Measurements from ENCODE around the gene BCAR1.

BCAR1 gene

DNA sequence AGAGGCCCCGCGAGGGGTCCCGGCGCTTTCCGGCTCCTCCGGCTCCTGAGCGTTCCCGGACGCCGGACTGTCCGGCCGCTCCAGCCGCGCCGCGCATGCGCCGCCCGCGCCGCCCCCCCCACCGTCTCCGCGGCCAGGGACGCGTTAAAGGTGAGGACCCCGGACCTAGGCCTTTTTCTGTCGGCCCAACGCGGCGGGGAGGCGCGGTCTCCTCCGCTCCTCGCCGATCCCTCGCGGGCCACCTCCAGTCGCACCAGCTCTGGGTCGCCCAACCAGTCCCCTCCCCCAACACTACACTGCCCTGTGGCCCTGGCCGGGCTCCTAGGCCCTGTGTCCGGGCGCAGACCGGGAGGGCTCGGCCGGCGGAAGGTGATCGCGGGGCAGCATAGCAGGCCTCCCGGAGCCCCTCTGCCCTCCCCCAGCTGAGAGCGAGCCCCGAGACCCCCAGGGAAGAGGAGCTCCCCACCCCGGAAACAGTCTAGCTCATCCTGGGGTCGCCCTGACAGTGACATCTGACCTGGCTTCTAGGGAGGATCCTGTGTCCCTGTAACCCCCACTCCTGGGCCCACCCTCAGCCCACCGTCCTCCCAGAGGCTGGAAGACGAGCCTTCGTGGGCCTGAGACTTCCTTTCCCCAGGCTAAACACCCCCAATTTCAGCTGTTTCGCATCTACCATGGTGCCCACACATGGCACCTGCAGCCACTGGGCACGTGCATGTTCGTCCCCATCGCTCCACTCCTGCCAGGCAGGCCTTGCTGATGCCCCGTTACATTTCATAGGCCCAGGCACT, 14.7 kb upstream of the BCAR1 start:
- TF ChIP-seq, protein P1, sequence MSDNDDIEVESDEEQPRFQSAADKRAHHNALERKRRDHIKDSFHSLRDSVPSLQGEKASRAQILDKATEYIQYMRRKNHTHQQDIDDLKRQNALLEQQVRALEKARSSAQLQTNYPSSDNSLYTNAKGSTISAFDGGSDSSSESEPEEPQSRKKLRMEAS (IDR thresholded peaks at IDR 0.05; ENCODE audit: low read depth, low read length), result no peak
- TF ChIP-seq MYC (IDR thresholded peaks at IDR 0.05; ENCODE audit: low read depth, low read length) (no peak), POLR2A (IDR thresholded peaks at IDR 0.05; ENCODE audit: extremely low read depth, insufficient read length) (no peak)
- TF ChIP-seq, protein P2, sequence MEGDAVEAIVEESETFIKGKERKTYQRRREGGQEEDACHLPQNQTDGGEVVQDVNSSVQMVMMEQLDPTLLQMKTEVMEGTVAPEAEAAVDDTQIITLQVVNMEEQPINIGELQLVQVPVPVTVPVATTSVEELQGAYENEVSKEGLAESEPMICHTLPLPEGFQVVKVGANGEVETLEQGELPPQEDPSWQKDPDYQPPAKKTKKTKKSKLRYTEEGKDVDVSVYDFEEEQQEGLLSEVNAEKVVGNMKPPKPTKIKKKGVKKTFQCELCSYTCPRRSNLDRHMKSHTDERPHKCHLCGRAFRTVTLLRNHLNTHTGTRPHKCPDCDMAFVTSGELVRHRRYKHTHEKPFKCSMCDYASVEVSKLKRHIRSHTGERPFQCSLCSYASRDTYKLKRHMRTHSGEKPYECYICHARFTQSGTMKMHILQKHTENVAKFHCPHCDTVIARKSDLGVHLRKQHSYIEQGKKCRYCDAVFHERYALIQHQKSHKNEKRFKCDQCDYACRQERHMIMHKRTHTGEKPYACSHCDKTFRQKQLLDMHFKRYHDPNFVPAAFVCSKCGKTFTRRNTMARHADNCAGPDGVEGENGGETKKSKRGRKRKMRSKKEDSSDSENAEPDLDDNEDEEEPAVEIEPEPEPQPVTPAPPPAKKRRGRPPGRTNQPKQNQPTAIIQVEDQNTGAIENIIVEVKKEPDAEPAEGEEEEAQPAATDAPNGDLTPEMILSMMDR (IDR thresholded peaks at IDR 0.05; ENCODE audit: low read depth, low read length), result no peak
- H3K4me3 ChIP-seq (ENCODE audit: low read depth, low read length), result no peak overlapping the region
- no peak for DNase-seq (ENCODE audit: low read depth)

DNA sequence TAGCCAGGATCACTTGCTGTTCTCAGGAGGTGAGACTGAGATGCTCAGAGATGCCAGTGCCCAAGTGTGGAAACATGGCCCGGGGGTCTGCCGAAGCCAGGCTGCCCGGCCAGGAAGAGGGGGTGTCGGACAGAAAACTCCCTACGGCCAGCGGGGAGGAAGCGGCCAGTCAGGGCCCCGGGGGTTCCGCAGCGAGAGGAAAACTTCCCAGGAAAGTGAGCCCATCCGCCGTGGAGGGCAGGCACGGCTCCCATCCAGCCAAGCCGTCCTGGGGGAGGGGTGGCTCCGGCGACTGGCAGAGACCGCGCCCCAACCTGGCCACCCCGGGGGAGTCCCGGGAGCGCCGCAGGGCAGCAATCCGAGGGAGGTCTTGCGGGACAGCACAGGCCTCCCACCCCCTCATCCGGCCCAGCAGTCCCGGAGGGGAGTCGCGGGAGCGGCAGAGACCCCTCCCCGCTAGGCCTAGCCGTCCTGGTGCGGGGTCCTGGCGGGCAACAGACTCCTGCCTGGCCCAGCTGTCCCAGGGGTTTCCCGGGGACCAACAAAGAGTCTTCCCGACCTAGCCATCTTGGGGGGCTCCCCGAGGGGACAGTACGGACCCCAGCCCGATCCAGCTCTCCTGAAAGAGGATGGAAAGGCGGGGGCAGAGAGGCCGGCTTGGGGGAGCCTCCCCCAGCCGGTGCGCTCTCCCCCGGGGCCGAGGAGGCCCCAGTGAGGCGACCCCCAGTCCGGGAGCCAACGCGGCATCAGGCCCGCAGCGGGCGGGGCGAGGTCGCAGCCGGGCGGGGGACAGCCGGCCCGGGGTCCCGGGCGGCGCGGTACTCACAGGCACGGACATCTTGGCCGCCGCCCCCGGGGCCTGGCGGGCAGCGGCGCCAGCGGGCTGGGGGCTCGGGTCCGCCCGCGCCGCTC, 13.8 kb upstream of the BCAR1 start:
- TF ChIP-seq, protein P1 (IDR thresholded peaks at IDR 0.05; ENCODE audit: low read depth, low read length), result no peak
- no peak for TF ChIP-seq POLR2A (IDR thresholded peaks at IDR 0.05; ENCODE audit: extremely low read depth, insufficient read length)
- TF ChIP-seq, protein P2 (IDR thresholded peaks at IDR 0.05; ENCODE audit: low read depth, low read length), result no peak
- no peak for TF ChIP-seq MYC (IDR thresholded peaks at IDR 0.05; ENCODE audit: low read depth, low read length)
- H3K4me3 ChIP-seq (ENCODE audit: low read depth, low read length), result no peak overlapping the region
- no peak for DNase-seq (ENCODE audit: low read depth)

DNA sequence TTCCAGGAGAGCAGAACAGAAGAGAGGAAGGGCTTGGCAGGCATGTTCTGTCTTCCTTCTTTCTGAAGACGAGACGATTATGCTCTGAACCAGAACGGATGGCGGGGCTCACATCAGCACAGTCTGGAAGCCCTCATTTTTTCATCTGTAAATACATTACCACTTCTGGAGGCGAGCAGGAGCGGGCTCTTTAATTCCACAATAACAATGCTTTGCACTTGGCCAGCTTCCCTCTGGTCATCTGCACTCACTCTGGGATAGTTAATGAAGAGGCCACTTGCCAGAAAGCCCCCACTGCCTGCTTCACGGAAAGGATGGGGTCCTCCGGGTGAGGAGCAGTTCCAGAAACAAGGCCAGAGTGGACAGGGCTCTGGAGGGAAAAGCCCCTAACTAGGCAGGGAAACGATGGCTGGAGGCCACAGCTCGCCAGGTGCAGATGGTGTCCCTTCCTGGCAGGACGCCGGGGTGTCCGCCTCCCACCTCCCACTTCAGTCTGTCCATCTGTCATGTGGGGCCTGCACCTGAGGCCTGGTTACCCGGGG, 13.1 kb upstream of the BCAR1 start:
- TF ChIP-seq, protein P1 (IDR thresholded peaks at IDR 0.05; ENCODE audit: low read depth, low read length), result no peak
- TF ChIP-seq, protein P2 (IDR thresholded peaks at IDR 0.05; ENCODE audit: low read depth, low read length), result no peak
- no peak for TF ChIP-seq POLR2A (IDR thresholded peaks at IDR 0.05; ENCODE audit: extremely low read depth, insufficient read length)
- DNase-seq (ENCODE audit: low read depth), result no peak
- no peak overlapping the region for H3K4me3 ChIP-seq (ENCODE audit: low read depth, low read length)

DNA sequence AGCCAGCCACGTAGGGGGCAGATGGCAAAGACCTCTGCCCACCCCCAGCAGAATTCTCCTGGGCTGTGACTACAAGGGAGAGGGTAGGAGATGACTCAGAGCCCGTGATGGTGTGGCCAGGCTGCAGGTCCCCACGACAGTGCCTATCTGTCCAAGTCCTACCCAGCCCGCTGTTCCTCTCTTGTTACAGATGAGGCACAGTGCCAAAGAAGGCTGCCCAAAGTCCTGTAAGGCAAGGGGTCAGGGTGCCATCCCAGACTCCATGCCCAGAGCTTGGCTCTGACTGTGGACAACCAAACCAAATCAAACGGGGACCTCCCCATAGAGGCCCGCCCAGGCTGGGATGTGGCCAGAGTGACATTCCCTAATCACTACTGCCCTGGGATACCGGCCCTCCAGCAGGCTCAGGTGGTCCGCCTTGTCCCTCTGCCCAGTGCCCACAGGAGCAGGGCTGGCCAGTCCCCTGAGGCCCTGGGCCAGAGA, 12.6 kb upstream of the BCAR1 start:
- H3K4me3 ChIP-seq (ENCODE audit: low read depth, low read length), result no peak overlapping the region
- TF ChIP-seq POLR2A (IDR thresholded peaks at IDR 0.05; ENCODE audit: extremely low read depth, insufficient read length) (no peak), MYC (IDR thresholded peaks at IDR 0.05; ENCODE audit: low read depth, low read length) (no peak)
- TF ChIP-seq, protein P1 (IDR thresholded peaks at IDR 0.05; ENCODE audit: low read depth, low read length), result no peak
- TF ChIP-seq, protein P2 (IDR thresholded peaks at IDR 0.05; ENCODE audit: low read depth, low read length), result no peak
- DNase-seq (ENCODE audit: low read depth), result peak; percentile 31

DNA sequence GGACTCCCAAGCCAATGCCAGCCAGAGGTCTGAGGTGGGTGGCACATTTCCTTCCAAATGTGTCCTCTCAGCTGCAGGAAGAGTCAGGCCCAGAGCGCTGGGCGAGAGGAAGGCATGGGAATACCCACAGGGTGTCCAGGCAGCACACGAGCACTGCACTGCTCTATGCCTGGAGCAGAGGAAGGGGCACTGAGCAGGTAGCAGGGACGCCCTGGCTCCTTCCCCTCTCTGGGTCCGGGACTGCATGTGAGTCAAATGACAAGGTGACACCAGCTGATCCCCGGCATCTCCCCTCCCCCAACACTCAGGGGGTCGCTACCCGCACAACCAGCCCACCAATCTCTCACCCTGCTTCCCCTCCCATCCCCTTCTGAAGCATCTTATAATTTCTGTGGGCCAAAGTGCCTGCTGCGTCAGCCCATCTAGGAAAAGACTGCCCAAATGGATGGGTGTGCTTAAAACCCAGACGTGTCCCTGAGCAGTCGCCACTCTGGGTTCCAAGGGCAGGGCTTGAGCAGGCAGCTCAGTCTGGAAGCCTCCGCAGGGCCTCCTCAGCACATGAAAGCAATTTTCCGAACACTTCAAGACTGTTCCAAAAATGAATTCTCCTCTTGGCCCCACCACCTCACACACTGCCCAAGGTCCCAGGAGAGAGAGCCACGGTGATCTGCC, 12.0 kb upstream of the BCAR1 start:
- DNase-seq (ENCODE audit: low read depth), result no peak
- TF ChIP-seq, protein P2 (IDR thresholded peaks at IDR 0.05; ENCODE audit: low read depth, low read length), result no peak
- TF ChIP-seq POLR2A (IDR thresholded peaks at IDR 0.05; ENCODE audit: extremely low read depth, insufficient read length) (no peak), MYC (IDR thresholded peaks at IDR 0.05; ENCODE audit: low read depth, low read length) (no peak)
- TF ChIP-seq, protein P1 (IDR thresholded peaks at IDR 0.05; ENCODE audit: low read depth, low read length), result no peak
- no peak overlapping the region for H3K4me3 ChIP-seq (ENCODE audit: low read depth, low read length)
